SIG-M5 (cell line): ENCODE measurements around the gene CCK.
"Not testable (repeated sequence)": the region's sequence is repeated elsewhere in the genome, so short reads cannot be mapped to it uniquely, and the experiment has no call there.

Experiments used
- DNase-seq: peaks from one replicate; lab custom pipeline; 2025; lab: John Stamatoyannopoulos, UW

Gene CCK, protein sequence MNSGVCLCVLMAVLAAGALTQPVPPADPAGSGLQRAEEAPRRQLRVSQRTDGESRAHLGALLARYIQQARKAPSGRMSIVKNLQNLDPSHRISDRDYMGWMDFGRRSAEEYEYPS

DNA sequence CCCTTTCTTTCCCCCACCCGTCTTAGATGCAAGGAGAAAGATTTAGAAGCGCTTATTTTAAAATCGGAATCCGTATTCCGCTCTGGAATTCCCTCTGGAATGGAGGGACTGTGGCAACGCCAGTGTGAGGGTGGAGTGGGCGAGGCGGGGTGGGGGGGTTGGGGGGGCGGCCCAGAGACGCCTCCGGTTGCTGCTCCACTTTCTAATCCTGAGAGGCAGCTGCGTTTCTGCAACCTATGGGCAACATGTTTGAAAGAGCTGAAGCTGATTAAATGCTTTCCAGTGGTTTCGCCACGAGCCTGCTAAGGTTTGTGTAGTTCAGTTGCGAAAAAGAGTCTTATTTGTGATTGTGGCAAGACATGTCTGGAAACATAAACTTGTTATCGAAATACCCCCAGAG is at the start of gene CCK:
TSS of gene CCK (minus strand) at position 101 of the 400 bp plus-strand sequence. CDS start 2,555 bp downstream, outside the sequence.
- no peak for DNase-seq

DNA sequence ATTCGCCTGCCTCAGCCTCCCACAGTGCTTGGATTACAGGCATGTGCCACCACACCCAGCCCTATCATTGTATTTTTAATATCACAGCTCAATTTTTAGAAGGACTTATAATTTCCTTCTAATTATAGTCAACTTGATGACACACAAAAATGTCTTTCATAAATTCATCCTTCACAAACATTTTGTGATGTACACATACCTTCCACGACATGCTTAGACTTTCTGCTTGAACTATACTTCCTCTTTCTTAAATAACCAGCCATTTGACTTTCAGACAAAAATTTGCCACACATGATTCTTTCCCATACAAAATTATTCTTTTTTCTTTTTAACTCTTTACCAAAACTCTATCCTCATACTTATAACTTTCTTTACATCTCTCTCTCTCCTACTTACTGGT is 48.4 kb upstream of the CCK start:
- DNase-seq: no peak

DNA sequence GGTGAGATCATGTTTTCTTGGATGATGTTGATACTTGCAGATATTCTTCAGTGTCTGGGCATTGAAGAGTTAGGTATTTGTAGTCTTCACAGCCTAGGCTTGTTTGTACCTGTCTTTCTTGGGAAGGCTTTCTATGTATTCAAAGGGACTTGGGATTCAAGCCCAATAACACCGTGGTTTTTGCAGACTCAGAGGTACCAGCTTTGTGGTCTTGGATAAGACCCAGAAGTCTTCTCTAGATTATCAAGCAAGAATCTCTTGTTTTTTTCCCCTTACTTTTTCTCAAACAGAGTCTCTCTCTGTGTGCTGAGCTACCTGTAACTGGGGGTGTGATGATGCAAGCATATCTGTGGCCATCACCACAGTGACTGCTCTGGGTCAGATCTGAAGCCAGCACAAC is 42.7 kb upstream of the CCK start:
- no peak for DNase-seq

DNA sequence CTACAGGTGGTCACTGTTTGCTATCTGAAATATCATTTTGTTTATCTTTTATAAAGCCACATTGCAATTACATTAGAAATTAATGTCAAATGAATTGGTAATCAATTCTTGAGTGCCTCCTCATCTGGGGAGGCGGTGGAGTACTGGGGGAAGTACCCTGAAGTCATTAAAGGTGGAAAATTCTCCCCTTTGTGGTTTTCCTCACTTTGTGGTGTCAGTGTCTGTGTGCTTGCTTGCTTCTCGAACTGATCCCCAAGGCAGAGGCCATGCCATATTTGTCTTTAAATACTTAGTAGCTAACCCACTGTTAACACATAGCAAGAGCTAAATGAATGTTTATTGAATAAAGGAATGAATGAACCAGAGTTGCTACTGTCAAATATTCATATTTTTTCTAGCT is 40.5 kb upstream of the CCK start:
- DNase-seq: no peak

DNA sequence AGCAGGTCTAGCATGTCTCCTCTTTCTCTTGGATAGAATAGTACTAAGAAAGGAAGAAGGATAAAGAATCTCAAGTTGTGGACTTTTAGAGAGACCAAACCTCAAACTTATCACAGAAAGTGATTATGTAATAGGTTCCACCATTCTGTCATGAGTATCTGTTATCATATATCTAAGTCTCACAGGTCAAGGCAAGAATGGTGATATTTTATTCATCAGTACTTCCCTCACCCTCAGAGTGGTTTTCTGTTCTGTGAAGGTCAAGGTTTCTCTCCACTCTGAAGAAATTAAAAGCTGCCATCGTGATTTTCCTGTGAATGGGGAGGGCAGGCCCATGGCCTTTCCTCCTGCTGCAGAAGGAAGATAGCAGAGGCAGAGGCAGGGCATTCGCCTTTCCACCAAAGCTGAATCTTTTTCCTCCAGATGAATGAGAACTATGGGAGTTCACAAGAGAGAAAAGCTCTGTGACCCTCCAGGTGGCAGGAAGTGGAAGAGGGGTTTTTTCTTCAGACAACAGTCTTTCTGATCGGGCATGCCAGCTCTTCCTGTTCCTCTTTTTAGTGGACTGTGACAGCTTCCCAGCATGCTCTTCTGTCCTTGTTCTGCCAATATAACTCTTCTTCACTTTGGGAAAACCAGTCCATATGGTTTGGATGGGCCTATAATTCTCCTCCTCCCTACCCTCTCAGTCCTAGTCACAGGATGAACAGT is 37.1 kb upstream of the CCK start:
- no peak for DNase-seq

DNA sequence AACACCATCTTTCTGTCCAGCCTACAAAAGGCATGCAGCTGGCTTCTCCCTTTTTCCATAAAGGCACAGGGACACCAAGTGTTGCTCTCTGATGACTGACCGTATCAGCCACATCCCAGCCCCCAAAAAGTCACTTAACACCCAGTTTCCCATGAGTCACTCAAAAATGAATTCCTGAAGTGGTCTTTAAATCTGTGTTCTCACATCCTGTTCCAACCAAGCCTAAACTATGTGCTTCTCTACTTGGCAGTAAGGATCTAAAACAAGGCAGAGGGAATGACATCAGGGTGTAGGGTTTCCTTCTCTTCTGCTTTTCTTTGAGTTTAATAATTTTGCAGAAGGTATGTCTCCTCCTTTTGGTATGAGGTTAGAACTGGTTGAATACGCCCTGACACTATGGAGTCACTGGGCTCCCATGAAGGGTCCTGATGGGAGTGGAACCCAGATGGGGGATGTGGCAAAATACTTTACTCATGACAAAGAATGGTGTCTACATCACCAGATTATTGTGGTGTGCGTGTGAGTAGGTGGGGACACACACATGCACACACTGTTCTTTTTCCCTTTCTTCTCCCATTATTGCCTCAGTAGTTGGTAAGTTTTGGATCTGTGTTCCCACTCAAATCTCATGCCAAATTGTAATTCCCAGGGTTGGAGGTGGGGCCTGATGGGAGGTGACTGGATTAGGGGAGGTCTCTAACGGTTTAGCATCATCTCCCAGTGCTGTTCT is 35.6 kb upstream of the CCK start:
- DNase-seq: no peak

DNA sequence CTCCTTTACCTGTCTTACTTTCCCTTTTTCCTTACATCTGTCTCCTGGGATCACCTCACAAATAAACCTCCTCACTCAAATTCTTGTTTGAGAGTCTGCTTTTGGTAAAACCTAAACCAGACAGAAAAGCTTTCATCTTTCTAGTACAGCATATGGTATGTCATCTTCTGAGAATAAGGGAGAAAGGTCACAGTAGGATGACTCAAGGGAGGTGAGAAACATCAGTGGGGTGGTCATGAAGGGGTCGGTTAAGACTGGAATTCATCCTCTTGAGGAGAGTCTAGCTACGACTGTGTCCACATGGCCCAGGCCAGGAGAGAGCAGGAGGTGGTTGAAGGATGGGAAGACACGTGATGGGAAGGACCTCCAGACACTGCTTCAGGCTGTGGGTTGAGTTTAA is 34.8 kb upstream of the CCK start:
- no peak for DNase-seq

DNA sequence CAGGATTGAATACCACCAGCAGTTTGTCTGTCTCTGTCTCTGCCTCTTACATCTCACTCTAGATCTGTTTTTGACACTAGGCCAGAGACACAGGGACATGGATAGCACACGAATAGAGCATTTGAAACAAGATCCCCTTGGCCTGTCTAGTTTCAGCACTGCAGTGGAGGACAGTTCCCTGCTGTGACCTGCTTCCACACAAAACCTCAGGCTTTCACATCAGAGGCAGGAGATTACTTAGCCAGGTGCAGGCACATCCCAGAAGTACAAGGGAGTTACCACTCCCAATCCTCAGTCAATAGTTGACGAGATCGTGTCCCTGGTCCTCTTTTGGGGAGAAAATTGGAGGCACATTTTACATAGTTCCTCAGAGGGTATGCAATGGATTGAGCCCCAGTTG is 34.0 kb upstream of the CCK start:
- DNase-seq: no peak

DNA sequence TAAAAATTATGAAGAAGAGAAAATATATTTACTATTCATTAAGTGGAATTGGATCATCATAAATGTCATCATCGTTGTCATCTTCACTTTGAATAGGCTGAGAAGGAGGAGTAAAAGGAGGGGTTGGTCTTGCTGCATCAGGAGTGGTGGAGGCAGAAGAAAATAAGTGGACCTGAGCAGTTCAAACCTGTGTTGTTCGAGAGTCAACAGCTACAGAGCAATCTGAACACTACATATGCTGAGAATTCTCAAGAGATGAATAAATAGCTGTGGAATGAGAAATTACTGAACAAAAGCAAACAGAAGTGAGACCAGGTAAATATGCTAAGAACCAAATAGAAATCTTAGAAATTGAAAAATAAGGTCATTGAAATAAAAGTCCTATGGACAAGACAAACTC is 32.3 kb upstream of the CCK start:
- DNase-seq: no peak

DNA sequence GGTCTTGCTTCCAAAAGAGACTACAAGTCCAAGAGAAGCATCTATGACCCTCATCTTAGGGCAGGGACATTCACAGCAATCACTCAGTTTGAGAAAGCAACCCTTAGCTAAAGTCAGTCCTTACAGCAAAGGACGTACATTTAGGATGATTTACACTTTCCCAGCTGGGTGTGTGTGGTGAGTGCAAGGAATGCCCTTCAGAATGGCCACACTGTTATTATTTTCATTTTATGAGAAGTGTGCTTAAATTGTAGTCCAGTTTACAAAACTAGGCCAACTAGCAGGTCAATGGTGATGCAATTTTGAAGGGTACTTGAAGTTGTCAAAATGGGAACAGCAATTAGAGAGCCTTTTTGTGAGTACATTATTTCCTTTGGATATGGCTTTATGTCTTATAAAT is 26.0 kb upstream of the CCK start:
- no peak for DNase-seq

DNA sequence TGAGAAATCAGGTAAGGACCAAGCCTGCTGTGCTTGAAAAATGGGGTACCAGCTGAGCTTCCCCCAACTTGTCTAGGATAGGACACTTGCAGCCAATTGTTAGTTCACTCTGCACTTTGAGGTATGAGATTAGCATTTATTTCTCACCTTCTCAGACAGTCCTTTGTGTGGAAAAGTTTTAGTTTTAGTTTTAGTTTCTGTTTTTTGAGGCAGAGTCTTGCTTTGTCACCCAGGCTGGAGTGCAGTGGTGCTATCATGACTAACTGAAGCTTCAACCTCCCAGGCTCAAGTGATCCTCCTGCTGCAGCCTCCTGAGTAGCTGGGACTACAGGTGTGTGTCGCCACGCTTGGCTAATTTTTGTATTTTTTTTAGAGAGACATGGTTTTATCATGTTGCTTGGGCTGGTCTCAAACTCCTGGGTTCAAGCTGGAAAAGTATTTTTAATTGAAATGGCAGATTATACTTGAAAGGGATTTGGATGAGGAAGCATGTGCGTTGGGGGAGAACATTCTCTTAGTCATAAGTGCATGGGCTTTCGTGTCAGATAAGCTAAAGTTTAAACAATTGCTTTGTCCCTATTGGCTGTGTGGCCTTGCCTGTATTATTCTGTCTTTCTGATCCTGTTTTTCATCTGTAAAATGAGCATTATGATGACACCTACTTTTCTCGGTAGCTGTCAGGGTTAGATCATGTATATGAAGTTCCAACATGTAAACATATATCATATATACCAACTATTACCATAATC is 25.2 kb upstream of the CCK start:
- no peak for DNase-seq

DNA sequence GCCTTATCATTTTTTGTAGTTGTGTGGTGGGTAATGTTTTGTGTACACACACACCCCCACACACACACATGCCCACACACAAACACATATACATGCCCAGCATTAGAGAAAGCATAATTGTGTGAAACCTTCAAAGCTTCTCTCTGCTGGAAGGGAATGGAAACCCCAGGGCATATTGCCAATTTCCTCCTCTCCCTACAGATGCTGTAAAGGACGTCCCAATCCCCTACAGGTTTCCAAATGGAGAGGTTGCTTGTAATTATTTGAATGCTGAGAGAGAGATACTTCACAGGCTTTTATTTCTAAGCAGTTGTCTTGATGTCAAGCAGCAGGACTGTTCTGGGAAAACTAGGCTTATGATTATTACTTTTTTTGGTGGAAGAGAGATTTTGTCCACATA is 23.0 kb upstream of the CCK start:
- no peak for DNase-seq

DNA sequence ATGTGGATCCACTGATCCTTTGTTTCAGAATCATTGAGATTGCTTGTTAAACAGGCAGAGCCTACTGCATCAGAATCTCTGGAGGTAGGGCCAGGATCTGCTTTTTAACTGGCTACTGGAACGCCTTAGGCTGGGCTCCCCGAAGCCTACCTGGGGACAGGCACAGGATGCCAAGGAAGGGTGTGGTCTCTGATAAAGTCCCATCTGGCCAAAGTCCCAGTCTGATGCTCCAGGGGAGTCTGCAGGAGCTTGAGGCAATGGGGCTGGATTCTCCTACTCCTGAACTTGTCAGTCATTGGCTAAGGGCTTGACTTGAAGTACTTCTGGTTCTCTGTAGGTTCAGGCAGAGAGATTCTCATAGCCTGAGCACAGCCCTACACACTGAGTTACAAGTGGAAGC is 22.4 kb upstream of the CCK start:
- no peak for DNase-seq

DNA sequence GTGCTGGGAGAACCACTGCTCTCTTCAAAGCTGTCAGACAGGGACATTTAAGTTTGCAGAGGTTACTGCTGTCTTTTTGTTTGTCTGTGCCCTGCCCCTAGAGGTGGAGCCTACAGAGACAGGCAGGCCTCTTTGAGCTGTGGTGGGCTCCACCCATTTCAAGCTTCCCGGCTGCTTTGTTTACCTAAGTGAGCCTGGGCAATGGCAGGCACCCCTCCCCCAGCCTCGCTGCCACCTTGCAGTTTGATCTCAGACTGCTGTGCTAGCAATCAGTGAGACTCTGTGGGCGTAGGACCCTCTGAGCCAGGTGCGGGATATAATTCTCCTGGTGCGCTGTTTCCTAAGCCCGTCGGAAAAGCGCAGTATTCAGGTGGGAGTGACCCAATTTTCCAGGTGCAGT is 21.4 kb upstream of the CCK start:
- not testable (repeated sequence) for DNase-seq

DNA sequence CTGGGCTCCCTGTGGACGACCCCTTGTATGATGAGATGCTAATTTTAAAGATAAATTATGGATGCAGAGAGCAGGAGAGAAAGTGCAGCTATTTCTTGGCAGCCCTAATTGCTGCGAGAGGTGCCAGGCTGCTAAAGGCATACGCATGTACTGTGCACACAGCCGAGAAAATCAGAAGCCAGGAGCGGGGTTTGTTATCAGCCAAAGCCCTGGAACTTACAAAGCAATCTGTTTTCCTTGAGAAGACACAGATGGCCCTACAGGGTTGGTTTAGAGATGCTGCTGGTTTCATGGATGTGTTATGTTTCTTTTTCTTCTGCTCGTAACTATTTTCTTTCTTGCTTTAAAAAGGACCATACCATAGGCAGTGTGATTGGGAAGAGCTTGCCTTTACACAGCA is 11.7 kb upstream of the CCK start:
- no peak for DNase-seq

DNA sequence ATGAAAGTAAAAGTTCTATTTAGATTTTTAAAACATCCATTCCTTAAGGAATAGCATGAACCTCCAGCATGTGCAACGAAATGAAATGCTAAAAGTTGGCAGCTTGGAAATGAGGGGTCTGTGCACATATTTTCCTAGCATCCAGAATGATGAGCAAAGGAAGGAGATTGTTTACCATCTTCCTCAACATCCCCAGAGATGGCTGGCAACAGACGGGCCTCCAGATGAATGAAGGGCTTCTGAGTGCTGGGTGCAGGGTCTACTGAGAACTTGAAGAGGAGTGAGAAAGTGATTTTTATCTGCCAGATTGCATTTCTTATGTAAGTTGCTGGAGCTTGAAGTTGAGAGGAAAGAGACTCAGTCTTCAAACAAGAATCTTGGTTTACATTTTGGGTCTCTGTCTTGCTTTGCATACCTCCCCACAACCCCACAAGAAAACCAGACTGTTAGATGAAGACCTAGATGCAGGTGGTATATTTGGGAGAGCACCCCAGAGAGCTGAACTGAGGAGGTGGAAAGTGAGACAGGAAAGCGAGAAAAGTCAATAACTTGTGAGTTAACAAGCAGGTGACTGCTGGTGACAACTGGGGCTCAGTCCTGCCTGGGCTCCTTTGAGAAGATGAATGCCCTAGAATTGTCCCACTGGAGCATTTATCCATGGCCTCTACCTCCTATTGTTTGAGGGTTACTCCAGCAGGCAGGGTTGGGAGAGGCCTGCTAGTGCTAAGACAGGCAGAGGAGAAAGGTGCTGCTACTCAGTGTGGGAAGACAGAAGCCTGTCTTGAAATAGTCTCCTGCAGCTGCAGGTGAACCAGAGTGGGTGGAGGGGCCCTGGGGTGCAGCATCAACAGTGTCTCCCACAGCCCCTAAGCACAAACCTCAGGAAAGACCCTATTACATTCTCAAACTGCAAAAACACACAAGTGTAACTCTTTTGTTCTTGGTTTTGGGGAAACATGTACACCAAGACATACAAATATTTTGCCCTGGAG is 10.5 kb upstream of the CCK start:
- no peak for DNase-seq

DNA sequence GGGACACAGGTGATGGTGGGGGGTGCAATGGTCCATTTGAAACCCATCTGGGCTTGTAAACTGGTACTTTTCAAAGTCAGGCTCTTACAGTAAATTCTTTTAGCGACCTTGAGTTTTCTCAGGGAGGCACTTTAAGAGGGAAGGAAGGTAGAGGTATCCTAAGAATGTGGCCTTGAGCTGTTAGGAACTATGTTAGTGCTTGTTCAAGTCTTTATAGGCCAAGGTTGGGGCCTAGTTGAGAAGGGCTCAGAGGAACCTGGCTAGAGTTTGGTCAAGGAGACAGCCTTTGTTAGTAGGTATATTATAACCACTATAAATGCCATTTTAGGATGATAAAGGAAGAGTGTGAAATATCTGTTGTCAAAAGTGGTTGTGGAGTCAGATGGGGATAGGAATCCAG is 9.2 kb upstream of the CCK start:
- DNase-seq: no peak

DNA sequence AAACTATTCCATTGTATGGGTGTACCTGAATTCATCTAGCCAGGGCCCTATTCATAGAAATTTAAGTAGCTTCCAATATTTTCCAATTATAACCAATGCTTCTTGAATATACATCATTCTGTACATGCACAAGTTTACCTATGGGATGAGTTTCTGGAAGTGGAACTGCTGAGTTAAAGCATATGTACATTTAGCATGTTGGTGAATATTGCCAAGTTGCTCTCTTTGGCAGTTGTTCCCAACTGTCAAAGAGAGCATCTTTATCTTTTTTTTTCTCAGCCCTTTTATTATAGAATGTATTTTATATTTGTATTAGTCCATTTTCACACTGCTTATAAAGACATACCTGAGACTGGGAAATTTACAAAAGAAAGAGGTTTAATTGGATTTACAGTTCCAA is 8.3 kb upstream of the CCK start:
- DNase-seq: no peak

DNA sequence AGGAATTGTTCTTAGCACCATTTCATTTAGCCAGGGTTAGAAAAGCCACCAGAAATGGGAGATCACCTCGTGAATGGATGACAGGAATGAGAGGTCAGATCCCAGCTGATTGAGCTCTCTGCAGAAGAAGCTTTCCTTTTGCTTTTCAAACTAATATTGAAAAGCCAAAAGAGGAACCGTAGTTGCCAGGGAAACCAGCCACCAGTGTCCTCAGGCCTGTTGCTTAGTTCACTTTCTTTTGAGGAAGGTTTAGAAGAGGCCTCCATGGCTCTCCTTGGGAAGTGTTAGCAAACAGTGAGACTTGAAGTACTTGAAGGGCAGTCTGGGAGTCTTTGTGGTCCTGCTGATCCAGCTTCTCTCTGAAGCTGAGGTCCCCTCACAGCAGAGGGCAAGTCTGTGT is 7.4 kb upstream of the CCK start:
- no peak for DNase-seq

DNA sequence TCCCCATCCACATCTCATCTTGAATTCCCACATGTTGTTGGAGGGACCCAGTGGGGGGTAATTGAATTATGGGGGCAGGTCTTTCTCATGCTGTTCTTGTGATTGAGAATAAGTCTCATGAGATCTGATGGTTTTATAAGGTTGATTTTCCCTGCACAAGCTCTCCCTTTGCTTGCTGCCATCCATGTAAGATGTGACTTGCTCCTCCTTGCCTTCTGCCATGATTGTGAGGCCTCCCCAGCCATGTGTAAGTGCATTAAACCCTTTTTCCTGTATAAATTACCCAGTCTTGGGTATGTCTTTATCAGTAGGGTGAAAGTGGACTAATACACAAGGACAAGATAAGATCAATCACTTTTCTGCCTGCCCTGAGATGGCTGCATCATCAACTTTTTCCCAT is 5.8 kb upstream of the CCK start:
- DNase-seq: no peak

DNA sequence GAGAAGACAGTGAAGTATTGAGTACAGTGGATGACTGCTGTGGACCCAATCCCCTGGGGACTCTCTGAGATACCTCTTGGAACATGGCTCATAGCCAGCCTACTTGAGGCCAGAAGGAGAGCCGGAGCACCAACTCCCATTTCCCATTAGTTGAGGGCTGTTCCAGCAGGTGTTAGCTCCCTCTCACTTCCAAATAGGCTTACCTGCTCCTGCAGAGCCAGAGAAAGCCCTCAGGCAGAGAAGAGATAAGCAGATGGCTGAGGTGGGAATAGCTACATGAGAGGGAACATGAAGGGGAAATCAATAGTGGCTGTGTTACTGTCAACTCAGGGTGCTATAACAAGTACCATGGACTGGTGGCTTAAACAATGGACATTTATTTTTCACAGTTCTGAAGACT is 4.6 kb upstream of the CCK start:
- DNase-seq: no peak

DNA sequence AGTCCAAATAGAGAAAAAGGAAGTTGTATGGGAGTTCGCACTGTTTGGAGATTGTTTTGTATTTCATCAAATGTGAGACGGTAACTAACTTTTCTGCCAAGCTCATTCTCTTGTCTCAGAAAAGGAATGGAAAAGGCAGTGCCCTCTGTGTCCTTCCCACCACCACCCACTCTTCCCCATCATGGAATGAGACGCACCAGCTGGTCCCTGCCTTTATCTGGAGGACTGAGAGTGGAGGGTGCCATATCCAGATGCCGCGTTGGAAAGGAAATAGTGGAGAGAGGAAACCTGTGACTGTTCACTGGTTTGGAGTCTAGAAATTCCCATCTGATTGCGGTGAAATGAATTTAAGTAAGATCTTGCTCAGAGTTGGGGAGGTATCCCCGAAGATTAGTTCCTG is 3.7 kb upstream of the CCK start:
- no peak for DNase-seq
